Myocyte (in vitro differentiated cells): ENCODE data around the gene WASF2. TPM values are rescaled to one million over a fixed set of nuclear protein-coding genes. Genes with fewer than 3 reads are reported as not detected.
"Not testable (repeated sequence)": the region's sequence is repeated elsewhere in the genome, so short reads cannot be mapped to it uniquely, and the experiment has no call there.

ENCODE experiments used
- DNase-seq: peaks from one replicate; pipeline ENCODE4 v3.0.0-alpha.2; 2012; ENCODE audit warnings: low read depth
- total RNA-seq: library from RNA; depleted of rRNA; stranded (reverse); fragments of >200 nt; gene quantifications from 2 replicates; pipeline ENCODE4 v1.2.3, GENCODE V29; 2014

WASF2 gene
- total RNA-seq, 1 donor from 2014 or later, result 17.3 TPM

- DNase-seq, result no peak
Observed at GRCh38 chr1:27521861-27522431, 32.0 kb upstream of the WASF2 start.

DNA sequence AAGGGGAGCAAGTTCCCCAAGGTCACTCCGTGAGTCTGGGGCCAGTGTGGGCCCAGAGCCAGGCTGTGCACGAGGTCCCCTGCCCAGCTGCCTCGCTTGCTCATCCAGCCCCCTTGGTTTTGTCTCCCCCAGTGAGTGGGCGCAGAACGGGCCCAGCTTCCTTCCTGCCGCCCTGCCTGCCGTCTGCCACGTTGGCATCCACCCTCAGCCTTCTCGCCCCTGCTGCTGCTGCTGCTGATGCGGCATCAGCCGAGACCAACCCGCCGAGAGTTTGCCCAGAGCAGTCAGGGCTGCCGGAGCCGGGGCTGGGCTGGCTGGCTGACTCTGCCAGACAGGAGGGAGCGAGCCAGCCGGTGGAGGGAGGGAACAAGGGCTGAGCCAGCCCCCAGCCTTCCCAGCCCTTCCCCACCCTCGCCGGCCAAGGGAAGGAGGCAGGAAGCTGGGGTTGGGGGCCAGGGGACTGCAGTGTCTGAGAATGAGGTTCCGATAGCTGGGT, 31.4 kb upstream of the WASF2 start:
- no peak for DNase-seq

DNA sequence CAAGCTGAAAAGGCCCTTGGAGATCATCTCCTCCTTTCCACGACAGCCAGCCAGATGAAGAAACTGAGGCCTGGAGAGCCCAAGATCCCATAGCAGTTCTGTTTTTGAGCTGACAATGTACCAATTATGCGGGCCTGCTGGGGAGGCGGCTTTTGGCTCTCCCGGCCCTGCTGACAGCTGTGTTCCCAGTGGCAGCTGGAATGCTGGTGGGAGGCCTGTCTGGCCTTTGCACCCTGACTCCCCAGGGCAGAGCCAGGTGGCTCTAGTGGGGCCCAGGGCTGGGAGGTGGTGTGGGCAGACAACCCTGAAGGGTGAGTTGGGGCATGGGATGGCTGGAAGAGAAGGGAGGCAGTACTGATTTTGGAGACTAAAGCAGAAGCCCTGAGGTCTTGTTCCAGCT, 30.7 kb upstream of the WASF2 start:
- DNase-seq, result peak; percentile 78

- no peak for DNase-seq
Observed at GRCh38 chr1:27519331-27520258, 29.6 kb upstream of the WASF2 start.

- DNase-seq, result no peak
Observed at GRCh38 chr1:27518808-27519207, 28.8 kb upstream of the WASF2 start.

DNA sequence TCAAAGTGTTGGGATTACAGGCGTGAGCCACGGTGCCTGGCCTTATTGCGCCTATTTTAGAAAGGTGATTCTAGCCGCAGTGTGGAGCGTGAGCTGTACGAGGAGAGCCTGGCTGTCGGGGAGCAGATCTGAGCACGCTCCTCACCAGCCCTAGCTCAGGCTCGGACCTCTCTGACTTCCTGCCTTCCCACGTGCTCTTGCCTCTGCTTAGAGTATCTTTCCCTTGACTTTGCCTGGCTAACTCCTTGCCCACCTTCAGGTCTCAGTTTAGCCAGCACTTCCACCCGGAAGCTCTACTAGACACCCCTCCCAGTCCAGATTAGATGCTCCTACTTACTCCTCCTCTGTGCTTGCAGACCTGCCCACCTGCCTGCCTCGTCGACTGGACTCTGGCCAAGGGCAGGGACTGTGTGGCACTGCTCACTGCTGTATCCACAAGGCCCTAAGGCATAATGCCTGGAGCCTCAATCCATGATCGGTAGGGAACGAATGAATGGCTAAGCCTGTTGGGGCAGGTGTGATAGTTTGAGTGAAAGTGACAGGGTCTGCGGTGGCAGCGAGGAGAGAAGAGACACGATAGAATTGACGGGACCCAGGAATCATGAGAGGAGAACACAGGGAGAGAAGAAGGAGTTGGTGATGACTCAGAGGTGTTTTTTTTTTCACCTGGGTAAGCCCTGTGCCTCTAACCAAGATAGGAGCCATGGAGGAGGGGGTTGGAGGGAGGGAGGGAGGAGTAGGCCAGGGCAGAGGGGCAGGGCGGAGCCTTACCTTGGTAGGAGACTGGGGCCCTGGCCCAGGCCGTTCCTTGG, 28.1 kb upstream of the WASF2 start:
- DNase-seq, result no peak

GRCh38 chr1:27517301-27517700, 27.3 kb upstream of the WASF2 start:
- no peak for DNase-seq

DNA sequence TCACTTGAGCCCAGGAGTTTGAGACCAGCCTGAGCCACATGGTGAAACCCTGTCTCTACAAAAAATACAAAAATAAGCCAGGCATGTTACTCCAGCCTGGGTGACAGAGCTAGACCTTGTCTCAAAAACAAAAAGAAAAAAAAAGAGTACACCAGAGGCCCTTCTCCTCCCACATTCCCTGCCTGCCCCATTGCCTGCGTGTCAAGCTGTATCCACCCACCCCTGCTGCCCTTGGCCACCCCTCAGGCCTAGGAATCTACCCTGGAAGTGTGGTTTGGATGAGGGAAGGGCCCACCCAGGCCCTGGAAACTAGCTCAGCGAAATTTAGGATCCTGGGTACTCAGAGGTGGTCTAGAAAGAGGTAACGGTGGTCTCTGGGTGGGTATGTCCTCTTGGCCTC, 25.7 kb upstream of the WASF2 start:
- no peak for DNase-seq

- peak; percentile 59 for DNase-seq
Observed at GRCh38 chr1:27513958-27514357, 24.0 kb upstream of the WASF2 start.

- no peak for DNase-seq
Observed at GRCh38 chr1:27513528-27513927, 23.6 kb upstream of the WASF2 start.

GRCh38 chr1:27509127-27510080, 19.4 kb upstream of the WASF2 start:
- no peak for DNase-seq

- DNase-seq, result peak; percentile 44
Observed at GRCh38 chr1:27507960-27508665, 18.1 kb upstream of the WASF2 start.

GRCh38 chr1:27506703-27507102, 16.7 kb upstream of the WASF2 start:
- no peak for DNase-seq

- no peak for DNase-seq
Observed at GRCh38 chr1:27505420-27505680, 15.4 kb upstream of the WASF2 start.

DNA sequence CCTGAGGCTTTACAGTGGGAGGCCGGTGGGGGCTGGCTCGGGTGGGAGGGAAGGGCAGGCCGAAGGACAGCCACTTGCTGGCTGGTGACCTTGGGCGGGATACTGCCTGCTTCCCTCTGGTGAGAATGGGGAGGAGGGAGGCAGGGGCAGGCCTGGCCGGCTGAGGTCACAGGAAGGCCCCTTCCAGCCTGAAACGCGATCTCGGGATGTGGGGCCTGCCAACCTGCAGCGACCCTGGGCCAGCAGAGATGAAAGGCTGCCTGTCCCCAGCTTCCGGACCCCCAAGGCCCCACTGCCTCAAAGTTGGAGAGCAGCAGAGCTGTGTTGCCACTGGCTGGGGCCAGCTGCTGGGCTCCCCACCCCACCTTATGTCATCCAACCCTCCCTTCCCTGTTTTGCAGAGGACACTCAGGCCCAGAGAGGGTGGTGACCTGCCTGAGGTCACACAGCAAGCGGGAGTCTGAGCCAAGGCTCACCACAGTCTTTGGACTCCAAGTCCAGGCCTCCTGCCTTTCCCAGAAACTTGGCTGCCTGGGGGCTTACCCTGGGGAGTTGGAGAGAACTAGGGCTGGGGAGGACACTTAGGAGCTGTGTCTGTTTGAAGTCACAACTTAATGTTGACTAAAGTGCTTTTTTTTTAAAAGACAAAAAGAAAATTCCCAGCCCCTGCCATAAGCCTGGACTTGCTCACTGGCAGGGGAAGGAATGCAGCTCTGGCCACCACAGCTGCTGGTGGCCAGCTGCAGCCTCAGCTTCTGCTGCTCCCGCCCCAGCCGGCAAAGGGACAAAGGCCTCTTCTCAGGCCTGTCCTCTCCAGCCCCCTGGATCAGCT, 14.8 kb upstream of the WASF2 start:
- peak; percentile 98 for DNase-seq

DNA sequence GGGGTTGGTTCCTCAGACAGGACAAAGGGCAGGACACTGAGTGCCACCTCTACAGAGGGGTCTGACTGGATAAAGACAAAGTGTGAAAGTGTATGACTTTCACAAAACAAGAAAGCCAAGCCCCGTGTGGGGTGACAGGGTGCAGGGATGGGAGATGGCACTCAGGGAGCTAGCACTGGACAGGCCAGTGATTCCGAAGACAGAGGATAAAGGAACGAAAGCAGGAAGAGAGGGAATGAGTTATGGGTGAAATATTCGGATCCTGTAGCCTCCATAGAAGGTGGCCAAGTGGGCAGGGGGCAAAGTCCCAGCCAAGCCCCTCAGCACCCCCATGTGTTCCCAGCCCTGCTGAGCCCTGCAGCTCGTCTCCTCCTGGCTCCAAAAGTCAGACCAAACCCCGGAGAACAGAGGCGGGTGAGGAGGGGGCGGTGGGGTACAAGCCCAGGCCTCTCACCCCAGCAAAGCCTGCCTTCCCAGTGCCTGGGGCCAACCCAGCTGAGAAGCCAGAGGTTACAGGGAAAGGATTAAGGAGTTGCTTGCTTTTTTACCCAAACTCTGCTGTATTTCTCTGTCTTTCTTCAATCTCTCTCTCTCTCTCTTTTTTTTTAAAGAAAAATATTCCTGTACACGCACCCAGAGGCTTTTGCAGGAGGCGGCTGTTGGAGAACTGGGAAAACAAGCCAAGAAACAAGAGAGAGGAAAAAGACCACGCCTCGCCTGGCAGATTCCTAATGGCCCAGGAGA, 14.0 kb upstream of the WASF2 start:
- DNase-seq, result no peak

GRCh38 chr1:27503033-27503432, 13.1 kb upstream of the WASF2 start:
- no peak for DNase-seq

DNA sequence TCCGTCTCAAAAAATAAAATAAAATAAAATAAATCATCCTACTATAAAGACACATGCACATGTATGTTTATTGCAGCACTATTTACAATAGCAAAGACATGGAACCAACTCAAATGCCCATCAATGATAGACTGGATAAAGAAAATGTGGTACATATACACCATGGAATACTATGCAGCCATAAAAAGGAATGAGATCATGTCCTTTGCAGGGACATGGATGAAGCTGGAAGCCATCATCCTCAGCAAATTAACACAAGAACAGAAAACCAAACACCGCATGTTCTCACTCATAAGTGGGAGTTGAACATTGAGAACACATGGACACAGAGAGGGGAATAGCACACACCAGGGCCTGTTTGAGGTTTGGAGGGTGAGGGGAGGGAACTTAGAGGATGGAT, 11.2 kb upstream of the WASF2 start:
- not testable (repeated sequence) for DNase-seq

- DNase-seq, result no peak
Observed at GRCh38 chr1:27499142-27499541, 9.2 kb upstream of the WASF2 start.
